ENCODE measurements around the gene SAPCD2.
A peak's percentile ranks its signal among the peaks of the same experiment; 100 is the strongest.
"Not testable (repeated sequence)": the region's sequence is repeated elsewhere in the genome, so short reads cannot be mapped to it uniquely, and the experiment has no call there.

The SAPCD2 gene

DNA sequence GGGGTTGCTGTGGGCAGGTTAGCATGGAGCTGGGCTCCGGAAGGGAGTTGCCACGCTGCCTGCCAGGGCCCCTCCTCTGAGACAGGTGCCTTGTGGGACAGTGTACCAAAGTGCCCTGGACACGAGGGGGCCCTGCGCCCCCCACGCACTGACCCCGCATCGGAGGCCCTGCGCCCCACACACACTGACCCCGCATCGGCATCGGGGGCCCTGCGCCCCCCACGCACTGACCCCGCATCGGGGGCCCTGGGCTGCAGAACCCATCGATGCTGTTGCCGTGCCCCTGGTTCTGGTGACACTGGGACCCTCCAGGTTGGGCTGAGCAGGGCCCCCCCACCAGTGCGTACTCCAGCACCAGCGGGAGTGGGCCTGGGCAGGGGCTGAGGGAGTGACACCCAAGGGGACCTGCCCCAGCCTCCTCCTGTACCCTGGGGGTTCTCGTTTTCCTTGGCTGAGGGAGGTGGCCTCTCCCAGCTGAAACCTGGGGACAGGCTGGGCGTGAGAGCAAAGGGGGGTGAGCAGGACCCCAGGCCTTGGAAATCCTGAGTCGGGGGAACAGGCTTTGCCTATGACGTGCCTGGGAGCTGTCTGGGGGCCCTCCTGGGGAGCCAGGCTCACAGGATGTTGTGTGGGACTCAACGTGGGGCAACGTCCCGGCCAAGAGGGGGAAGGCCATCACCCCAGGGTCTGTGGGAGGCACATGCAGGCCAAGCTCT, 6.9 kb downstream of the SAPCD2 start:
- DNase-seq = no peak

DNA sequence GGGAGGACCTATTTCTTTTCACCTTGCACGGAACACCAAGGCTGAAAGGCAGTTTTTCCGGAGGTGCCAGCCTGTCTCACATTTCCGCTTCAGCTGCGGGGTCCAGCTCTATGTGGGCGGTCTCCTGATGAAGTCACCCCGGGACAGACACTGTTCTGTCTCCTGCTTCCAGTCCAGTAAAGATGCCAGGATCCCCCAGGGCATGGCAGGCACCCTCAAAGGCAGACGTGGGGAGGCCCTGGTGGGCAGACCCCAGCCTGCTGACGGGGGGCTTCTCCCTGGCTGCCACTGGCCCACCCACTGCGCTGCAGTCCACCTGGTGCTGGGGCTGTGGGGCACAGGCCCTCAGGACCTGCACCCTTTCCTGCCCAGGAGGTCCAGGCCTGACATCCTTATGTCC, 7.6 kb downstream of the SAPCD2 start:
- not testable (repeated sequence) for DNase-seq

DNA sequence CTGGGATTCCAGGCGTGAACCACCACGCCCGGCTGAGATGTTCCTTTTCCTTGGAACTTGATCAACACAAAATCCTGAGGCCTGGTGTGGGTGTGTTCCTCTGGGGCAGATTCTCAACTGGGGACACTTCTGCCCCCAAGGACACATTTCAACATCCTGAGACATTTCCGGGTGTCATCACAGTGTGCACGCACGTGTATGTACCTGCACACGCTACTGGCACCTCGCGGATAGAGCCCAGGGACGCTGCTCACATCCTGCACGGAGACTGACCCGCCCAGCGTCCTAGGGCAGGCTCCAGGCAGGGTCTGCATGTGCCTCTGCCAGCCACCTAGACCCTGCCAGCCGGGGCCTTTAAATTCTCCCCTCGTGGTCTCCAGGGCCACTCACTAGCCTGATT, 8.0 kb downstream of the SAPCD2 start:
- DNase-seq = no peak

- no peak for DNase-seq
Observed at GRCh38 chr9:137058521-137059234, 11.7 kb downstream of the SAPCD2 start.

DNA sequence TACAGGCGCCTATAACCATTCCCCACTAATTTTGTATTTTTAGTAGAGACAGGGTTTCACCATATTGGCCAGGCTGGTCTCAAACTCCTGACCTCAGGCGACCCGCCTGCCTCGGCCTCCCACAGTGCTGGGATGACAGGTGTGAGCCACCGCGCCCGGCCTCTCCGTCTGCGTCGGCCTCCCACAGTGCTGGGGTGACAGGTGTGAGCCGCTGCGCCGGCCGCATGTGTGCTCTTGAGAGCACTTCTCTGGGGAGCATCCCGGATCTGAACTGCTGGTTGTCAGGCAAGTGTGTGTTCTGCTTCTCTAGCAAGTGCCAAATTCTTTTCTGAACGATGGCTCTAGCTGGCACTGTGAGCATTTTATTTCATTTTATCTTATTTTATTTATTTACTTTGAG, 12.8 kb downstream of the SAPCD2 start:
- no peak for DNase-seq

GRCh38 chr9:137056739-137057415, 13.5 kb downstream of the SAPCD2 start:
- DNase-seq = no peak

GRCh38 chr9:137055385-137056364, 14.7 kb downstream of the SAPCD2 start:
- DNase-seq = no peak

DNA sequence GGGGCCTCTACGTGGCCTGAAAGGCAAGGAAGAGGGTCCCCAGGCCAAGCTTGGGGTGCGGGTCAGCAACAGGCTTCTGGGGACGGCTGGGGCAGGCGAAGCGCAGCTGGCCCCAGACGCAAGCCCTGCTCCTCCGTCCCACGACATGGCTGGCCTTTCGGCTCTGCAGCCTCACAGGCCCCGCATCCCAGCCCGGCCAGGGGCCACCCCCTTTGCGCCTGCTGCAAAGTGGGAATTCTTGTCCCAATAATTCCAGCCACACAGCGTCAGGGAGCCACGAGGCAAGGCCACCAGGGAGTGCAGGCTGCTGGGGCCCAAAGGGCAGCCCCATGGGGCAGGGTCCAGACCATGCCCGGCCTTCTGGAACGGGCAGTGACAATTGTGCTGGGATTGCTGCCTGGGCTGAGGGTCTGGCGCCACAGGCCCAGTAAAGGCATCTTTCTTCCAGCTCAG, 15.4 kb downstream of the SAPCD2 start:
- no peak for DNase-seq

DNA sequence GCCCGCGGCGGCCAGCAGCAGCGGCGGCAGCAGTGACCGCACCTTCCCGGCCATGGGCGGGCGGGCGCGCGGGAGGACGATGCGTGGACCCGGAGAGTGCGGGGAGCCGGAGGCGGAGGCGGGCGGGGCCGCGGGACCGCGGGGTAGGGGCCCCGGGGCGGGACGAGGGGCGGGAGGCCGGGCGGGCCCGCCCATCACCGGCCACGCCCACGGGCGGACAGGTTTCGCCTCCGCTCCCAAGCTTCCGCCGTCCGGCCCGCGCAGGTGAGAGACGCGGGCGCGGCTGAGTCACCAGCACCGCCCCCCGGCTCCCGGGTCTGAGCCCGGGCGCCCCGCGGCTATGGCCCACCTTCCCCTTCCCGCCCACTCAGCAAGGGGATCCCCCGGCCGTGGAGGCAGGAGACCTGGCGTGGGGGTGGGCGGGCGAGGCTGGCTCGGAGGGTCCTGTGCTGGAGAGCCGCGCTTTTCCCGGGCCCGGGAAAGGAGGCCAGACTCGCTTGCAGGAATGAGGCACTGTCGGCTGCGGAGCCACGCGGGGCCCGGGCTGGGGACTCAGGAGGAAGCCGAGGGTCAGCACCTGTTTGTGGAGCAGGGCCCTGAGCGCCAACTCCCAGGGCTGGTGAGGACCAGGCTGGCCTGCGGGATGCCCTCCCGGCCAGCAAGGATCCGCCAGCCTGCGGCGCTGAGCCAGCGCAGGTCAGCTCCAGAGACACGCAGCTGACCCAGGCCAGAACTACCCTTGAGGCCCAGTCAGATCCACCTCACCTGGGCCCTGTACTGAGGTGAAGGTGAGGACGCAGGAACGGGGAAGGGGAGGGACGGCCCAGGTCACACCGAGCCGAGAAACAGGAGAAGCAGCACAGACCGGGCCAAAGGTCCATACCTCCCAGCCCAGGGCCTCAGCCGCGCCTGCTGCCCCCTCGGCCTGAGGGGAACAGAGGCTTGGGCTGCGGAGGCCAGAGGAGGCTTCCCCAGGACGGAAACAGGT, 16.1 kb downstream of the SAPCD2 start, which contains the start of gene ENTPD2:
TSS of gene ENTPD2 (minus strand) at position 118 of the 988 bp plus-strand sequence. CDS start at position 54, 64 bp downstream.
- DNase-seq = no peak

- no peak for DNase-seq
Observed at GRCh38 chr9:137052998-137053943, 17.1 kb downstream of the SAPCD2 start.

DNA sequence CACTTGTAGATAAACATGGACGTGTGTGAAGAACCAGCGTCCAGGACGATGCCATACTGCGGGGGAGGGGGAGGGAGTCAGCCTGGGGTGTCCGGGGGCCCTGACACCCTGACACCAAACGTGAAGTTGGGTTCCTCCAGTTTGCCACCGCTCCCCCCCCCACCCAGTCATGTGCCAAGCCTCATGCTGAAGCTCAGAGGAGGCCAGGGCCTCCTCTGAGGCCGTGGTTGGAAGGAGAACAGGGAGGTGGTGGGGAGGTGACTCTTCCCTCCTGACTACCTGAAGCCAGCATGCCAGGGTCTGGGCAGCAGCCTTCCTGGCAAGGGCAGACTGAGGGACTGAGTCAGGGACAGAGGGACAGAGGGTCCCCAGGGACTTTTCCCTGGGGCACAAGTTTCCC, 18.1 kb downstream of the SAPCD2 start:
- DNase-seq = no peak

GRCh38 chr9:137051145-137051724, 19.1 kb downstream of the SAPCD2 start:
- no peak for DNase-seq

DNA sequence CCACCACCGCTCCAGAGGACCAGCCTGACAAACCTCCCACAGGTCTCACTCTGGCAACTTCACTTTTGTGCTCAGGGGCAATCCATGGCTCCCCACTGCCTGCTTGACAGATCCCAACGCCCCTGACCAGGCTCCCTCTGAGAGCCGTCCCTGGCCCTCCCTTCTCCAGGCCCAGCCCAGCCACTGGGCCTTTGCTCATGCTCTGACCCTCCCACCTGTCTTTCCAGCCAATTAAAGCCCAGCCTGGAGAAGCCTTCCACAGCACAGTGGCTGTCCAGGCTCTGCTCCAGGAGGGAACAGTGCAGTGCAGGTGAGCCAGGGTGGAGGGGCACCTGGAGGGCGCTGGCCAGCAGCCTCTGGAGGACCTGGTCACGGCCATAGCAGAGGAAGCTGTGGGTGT, 19.8 kb downstream of the SAPCD2 start:
- no peak for DNase-seq

DNA sequence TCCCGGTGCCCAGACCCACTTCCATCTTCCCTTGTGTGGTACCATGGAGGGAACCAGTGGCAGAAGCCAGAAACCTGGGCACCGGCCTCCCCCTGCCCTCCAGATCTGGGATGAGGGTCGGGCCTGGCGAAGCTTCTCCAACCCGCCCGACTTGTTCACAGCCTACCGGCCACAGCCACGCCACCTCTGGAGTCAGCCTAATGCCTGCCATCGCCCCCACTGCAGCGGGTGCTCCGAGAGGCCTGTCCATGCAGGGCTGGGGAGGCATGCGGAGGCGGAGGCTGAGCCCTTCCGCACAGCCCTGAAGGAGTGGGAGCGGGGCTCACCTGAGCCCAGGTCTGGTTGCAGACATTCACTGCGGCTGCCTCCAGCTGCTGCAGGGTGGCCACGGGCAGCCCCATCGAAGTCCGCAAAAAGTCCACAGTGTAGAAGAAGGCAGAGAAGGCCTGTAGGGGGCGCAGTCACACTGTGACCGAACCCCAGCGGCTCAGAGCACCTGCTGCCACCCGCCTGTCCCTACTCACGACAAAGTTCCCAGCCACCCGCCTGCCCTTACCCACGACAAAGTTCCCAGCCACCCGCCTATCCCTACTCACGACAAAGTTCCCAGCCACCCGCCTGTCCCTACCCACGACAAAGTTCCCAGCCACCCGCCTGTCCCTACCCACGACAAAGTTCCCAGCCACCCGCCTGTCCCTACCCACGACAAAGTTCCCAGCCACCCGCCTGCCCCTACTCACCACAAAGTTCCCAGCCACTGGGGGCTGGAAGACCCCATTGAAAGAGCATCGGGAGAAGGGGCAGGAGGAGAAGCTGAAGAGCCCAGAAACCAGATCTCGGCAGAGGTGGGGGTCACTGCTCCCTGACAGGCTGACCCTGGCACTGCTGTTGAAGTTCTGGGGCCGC, 20.6 kb downstream of the SAPCD2 start:
- peak; percentile 91 for DNase-seq

DNA sequence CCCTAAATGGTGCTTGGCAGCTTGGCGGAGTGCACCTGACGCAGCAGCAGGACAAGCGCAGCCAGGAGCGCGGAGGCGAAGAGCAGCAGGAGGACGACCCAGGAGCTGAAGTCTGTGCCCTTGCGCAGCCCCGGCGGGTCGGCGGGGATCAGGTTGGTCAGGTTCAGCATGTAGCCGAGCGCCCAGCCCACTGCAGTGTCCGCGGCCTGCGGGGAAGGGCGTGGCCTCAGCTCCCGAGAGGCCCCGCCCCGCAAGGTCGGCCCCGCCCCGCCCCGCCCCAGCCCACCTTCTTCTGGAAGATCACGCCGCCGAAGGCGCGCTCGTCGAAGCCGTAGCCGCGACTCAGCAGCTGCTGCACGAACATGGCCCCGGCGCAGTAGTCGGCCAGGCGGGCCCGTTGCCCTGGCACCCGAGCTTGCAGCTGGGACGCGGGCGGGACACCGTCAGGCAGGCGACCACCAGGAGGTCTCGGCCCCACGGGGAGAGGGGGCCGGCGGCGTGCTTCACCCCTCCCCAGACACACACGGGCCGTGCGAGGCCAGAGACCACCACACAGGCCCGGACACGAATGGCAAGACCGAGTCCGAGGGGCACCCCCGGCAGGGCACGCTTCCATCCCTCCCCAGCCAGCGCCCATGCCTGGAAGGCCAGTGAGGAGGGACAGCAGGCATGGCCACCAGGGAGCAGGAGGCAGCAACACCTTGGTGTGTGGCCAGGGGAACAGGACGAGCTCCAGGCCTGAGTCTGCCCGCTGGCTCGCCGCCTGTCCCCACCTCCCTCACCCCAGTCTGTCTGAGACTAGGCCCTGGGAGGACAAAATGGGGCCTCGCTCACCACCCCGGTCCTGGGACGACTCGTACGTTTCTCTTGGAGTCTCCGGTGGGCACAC, 21.5 kb downstream of the SAPCD2 start:
- peak; percentile 34 for DNase-seq

- DNase-seq = peak; percentile 93
Observed at GRCh38 chr9:137046088-137046787, 24.1 kb downstream of the SAPCD2 start, which contains the start of gene NPDC1. Gene NPDC1 (minus strand): TSS chr9:137046177. CDS start chr9:137045989, 188 bp downstream.
